ENCODE data around the gene MYH11.

Gene MYH11

DNA sequence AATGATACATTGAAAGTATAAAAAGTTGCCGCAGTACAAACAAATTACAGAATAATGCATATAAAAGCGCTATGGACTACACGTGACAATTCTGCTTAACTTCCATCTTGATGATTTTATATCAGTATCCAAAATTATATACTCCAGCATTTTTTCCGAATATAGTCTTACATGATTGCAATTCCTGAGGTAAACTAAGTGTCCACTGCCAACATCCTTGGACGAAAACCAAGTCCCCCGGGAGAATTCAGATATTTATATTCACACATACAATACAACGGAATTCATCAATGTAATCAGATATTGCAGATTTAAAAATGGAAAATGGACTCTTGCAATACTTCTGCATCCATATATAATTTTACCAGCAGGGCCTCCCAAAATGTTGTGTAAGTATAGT lies 8.9 kb upstream of the MYH11 start:
- TF ChIP-seq, protein P1, sequence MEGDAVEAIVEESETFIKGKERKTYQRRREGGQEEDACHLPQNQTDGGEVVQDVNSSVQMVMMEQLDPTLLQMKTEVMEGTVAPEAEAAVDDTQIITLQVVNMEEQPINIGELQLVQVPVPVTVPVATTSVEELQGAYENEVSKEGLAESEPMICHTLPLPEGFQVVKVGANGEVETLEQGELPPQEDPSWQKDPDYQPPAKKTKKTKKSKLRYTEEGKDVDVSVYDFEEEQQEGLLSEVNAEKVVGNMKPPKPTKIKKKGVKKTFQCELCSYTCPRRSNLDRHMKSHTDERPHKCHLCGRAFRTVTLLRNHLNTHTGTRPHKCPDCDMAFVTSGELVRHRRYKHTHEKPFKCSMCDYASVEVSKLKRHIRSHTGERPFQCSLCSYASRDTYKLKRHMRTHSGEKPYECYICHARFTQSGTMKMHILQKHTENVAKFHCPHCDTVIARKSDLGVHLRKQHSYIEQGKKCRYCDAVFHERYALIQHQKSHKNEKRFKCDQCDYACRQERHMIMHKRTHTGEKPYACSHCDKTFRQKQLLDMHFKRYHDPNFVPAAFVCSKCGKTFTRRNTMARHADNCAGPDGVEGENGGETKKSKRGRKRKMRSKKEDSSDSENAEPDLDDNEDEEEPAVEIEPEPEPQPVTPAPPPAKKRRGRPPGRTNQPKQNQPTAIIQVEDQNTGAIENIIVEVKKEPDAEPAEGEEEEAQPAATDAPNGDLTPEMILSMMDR (IDR thresholded peaks at IDR 0.05; ENCODE audit: borderline replicate concordance, insufficient read depth, low read depth, low read length) = no peak
- no peak overlapping the region for H3K4me3 ChIP-seq (ENCODE audit: low read depth, low read length)

DNA sequence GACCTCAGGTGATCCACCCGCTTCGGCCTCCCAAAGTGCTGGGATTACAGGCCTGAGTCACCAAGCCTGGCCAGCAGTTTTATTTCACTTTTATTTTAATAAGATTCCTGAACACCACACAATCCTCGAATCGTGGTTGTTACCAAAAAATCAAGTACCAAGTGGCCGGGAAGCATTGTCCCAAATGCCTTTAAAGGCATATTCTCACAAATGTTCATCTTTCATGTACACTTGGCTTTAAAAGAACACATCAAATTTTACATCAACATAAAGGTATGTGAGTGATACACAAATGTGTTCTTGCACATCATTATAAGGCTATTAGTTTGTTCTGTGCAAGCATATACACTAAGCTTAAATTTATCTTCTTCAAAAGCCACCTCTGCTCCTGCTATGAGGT lies 8.1 kb upstream of the MYH11 start:
- no peak overlapping the region for H3K4me3 ChIP-seq (ENCODE audit: low read depth, low read length)

DNA sequence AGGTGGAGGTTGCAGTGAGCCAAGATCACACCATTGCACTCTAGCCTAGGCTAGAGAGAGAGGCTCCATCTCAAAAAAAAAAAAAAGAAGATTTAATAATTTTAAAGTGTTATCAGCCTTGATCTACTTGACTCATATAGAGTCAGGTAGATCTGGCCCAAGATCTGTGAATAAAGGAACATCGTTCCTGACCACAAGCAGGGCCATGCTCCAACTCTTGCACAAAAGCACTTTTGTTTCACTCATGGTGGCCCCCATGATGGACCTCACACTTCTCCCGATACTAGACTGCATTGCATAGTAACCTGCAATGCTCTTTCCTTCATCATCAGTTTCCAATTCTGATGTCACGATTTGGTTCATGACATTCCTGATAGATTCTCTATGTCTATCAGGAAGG lies 5.2 kb upstream of the MYH11 start:
- TF ChIP-seq, protein P1 (IDR thresholded peaks at IDR 0.05; ENCODE audit: borderline replicate concordance, insufficient read depth, low read depth, low read length) = no peak
- H3K4me3 ChIP-seq (ENCODE audit: low read depth, low read length) = no peak overlapping the region

More for the DNA sequence above, 8.1 kb upstream of the MYH11 start:
- TF ChIP-seq, protein P1 (IDR thresholded peaks at IDR 0.05; ENCODE audit: borderline replicate concordance, insufficient read depth, low read depth, low read length) = no peak

DNA sequence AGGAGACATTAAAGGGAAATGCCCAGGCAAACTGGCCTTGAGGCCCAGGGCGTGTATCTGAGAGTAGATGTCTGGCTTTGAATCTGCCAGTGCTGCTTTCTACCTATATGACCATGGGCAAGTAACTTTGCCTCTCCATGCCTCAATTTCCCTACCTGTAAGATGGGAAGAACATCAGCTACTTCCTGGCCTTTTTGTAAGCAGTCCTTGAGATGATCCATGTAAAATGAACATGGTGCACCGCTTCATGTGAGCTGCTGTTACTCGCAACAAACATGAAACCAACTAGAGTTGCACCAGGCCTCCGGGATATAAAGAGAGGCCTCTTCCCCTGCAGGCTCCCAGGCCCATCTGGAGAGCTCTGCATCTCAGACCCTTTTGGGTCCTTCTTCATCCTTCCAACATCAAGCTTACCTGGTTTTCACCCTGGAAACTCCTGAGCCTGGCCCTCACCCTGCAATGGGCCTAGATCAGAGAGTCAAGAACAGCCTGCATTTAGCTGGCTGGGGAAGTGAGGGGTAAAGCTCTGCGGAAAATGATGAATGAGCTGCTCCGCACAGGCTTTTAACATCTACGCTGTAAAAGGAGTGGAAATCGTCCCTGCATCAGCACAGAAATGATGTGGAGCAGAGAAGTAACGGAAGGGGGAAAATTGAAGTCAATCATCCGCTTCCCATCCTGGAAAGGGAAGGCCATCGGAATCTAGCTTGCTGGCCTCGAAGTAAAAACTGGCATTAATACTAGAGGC lies 2.3 kb upstream of the MYH11 start:
- TF ChIP-seq, protein P1 (IDR thresholded peaks at IDR 0.05; ENCODE audit: borderline replicate concordance, insufficient read depth, low read depth, low read length) = no peak
- H3K4me3 ChIP-seq (ENCODE audit: low read depth, low read length) = no peak overlapping the region

DNA sequence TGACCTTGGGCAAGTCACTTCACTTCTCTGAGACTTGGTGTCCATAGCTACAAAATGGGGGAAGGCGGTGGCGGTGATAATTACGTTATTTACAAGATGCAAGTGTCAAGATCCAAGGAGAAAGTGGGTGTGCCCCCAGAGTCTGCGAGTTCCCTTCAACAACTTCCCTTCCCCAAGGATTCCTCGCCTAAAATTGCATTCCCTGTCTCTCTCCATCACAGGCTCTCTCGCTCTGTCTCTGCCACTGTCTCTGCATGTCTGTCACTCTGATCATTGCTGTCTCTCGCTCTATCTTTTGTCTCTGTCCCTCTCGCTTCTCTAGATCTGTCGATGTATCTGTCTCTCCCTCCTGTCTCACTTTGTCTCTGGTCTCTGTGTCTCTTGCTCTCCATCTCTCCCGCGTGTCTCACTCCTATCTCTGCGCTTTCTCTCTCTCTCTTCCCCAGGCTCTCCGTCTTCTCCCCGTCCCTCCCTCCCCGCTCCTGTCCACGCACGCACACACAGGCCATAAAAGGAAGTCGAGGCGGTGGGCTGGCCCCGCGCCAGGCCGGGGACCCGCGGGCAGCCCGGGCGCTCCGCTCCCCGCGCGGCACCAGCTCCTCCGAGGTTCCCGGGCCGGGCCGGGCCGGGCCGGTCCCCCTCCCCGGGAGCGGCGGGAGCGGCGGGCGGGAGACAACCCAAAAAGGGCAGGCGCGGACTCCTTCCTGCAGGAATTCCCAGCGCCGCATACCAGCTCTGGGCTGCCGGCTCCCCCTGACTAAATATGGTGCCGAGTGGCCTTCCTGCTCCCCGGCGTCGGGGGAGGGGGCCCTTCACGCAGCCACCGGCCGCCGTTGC lies 1.1 kb upstream of the MYH11 start:
- H3K4me3 ChIP-seq (ENCODE audit: low read depth, low read length) = no peak overlapping the region
- TF ChIP-seq, protein P1 (IDR thresholded peaks at IDR 0.05; ENCODE audit: borderline replicate concordance, insufficient read depth, low read depth, low read length) = no peak

DNA sequence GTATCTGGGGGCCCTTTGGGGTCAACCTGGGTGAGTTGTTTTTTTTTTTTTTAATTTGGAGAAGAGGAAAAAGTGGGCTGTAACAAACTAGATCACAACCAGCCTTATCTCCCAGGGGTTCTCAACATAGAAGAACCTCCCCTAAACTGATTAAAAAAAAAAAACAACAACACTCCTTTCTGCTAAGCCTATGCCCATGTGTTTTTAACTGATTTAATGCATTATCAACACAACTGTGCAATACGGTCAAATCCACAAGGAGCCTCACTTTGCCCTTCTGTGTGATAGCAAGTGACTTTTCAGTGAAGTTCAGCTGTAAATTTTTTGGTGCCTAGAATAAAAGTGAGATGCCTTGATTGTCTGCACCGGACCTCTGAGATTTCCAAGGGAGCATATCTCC lies 646 bp downstream of the MYH11 start:
- H3K4me3 ChIP-seq (ENCODE audit: low read depth, low read length) = no peak overlapping the region
- TF ChIP-seq, protein P1 (IDR thresholded peaks at IDR 0.05; ENCODE audit: borderline replicate concordance, insufficient read depth, low read depth, low read length) = no peak

DNA sequence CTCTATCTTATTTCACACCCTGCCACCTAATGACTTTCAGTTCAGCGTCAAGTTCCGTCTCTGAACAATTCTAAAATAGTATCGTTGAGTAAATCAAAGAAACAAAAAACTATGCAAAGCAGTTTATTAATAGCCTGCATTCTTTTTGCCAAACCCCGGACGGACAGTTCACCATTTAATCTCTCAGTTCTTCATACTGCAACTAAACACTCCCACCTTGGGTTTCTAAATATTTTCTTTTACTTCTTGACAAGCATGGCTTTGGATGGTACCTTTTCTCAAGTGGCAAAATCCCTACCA lies 1.2 kb downstream of the MYH11 start:
- no peak overlapping the region for H3K4me3 ChIP-seq (ENCODE audit: low read depth, low read length)
- TF ChIP-seq, protein P1 (IDR thresholded peaks at IDR 0.05; ENCODE audit: borderline replicate concordance, insufficient read depth, low read depth, low read length) = no peak

Data from GM12875 (cell line).